HCT116 (cell line): Measurements from ENCODE around the gene FRAS1.

Experiments
- CTCF ChIP-seq, 3 experiments: fragments of 200-600 bp in 1 of 3; sonication (generic) in 1 of 3; IDR thresholded peaks in 2 of 3; conservative IDR thresholded peaks in 1 of 3; 2 replicates each; pipeline ENCODE4 v1.5.1; 2012 to 2017; ENCODE audit warnings: low read depth in 2 of 3, low read length in 2 of 3, antibody characterized with exemption in 1 of 3, borderline replicate concordance in 1 of 3, control low read depth in 1 of 3, mild to moderate bottlenecking in 1 of 3, mixed read lengths in 1 of 3, mixed run types in 1 of 3, moderate library complexity in 1 of 3; ENCODE audit not compliant: insufficient read depth in 1 of 3
- EZH2 ChIP-seq: fragments of 200-600 bp; sonication (generic); IDR thresholded peaks from 2 replicates; pipeline ENCODE4 v1.6.1; 2017; ENCODE audit warnings: antibody characterized with exemption, mixed run types
- POLR2A ChIP-seq: IDR thresholded peaks from 2 replicates; pipeline ENCODE4 v1.7.0; 2011; ENCODE audit warnings: borderline replicate concordance; ENCODE audit not compliant: insufficient read depth, insufficient read length; ENCODE audit errors: extremely low read depth
- POLR2AphosphoS5 ChIP-seq: IDR thresholded peaks from 2 replicates; pipeline ENCODE4 v1.6.1; 2011; ENCODE audit warnings: mild to moderate bottlenecking, low read depth, low read length, moderate library complexity

- no peak for TF ChIP-seq EZH2
- TF ChIP-seq CTCF (IDR thresholded peaks at IDR 0.05 in 2 of 3, conservative IDR thresholded peaks at IDR 0.05 in 1 of 3; ENCODE audit: borderline replicate concordance in 1 of 3, insufficient read depth in 1 of 3, low read depth in 2 of 3, low read length in 2 of 3) = no peak
- TF ChIP-seq POLR2AphosphoS5 = no peak
- TF ChIP-seq POLR2A = no peak
These were observed 210.7 kb downstream of the FRAS1 start for GRCh38 chr4:78267790-78268189.
